Progenitor cell of endocrine pancreas (in vitro differentiated cells): ENCODE measurements around the gene CMPK1. TPM values are rescaled to one million over a fixed set of nuclear protein-coding genes. Genes with fewer than 3 reads are reported as not detected.
"Not testable (repeated sequence)": the region's sequence is repeated elsewhere in the genome, so short reads cannot be mapped to it uniquely, and the experiment has no call there.

Experiments
- DNase-seq: peaks from one replicate; pipeline ENCODE4 v3.0.0; 2021; ENCODE audit warnings: low spot score; ENCODE audit not compliant: unreplicated experiment
- H3K27ac Mint-ChIP-seq: 2 replicates; pipeline ENCODE4 v1.8.0; 2021; ENCODE audit warnings: mild to moderate bottlenecking, moderate library complexity, mixed read lengths
- H3K27me3 Mint-ChIP-seq: 2 replicates; pipeline ENCODE4 v1.8.0; 2021; ENCODE audit warnings: mixed read lengths
- H3K36me3 Mint-ChIP-seq: 2 replicates; pipeline ENCODE4 v1.8.0; 2022; ENCODE audit warnings: mixed read lengths; ENCODE audit not compliant: insufficient read depth
- H3K4me1 Mint-ChIP-seq: 2 replicates; pipeline ENCODE4 v1.8.0; 2021; ENCODE audit warnings: low read depth, mixed read lengths
- H3K4me3 Mint-ChIP-seq: 2 replicates; pipeline ENCODE4 v1.8.0; 2021; ENCODE audit warnings: low read depth, mild to moderate bottlenecking, moderate library complexity, mixed read lengths
- H3K9me3 Mint-ChIP-seq: 2 replicates; pipeline ENCODE4 v1.8.0; 2021; ENCODE audit warnings: low read depth, mixed read lengths
- total RNA-seq: library from RNA; stranded (reverse); gene quantifications from 2 replicates; pipeline ENCODE4 v1.2.1, GENCODE V29; 2021
- TF ChIP-seq, protein P1 (sequence below): fragments of 200-600 bp; sonication (generic); IDR thresholded peaks from one replicate; pipeline ENCODE4 v1.5.0; 2021; ENCODE audit warnings: antibody characterized with exemption, mild to moderate bottlenecking; ENCODE audit not compliant: unreplicated experiment

CMPK1 gene
- total RNA-seq, 1 donor from 2014 or later: 53.1 TPM

DNA sequence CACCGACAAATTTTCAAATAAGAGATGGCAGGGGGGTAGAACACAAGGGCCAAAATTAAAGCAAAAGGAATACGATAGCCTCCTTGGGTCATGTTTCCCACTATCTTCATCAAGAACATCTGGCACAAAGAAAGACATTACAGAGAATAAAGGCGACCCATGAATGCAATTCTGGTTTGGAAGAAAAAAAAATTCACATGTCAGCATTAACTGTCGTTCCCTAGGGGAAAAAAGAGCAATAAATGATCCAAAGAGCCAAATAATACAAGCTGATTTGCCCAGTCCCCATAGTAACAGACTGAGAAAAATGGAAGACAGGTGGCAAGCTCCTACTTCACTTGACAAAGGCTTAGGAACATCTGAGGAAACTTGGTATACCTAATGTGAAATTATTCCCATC is 24.2 kb upstream of the CMPK1 start:
- peaks cover 4% of the 10 kb centered on the region for H3K36me3 Mint-ChIP-seq
- H3K27me3 Mint-ChIP-seq: no peaks in the 10 kb centered on the region
- no peaks in the 10 kb centered on the region for H3K9me3 Mint-ChIP-seq
- TF ChIP-seq, protein P1, sequence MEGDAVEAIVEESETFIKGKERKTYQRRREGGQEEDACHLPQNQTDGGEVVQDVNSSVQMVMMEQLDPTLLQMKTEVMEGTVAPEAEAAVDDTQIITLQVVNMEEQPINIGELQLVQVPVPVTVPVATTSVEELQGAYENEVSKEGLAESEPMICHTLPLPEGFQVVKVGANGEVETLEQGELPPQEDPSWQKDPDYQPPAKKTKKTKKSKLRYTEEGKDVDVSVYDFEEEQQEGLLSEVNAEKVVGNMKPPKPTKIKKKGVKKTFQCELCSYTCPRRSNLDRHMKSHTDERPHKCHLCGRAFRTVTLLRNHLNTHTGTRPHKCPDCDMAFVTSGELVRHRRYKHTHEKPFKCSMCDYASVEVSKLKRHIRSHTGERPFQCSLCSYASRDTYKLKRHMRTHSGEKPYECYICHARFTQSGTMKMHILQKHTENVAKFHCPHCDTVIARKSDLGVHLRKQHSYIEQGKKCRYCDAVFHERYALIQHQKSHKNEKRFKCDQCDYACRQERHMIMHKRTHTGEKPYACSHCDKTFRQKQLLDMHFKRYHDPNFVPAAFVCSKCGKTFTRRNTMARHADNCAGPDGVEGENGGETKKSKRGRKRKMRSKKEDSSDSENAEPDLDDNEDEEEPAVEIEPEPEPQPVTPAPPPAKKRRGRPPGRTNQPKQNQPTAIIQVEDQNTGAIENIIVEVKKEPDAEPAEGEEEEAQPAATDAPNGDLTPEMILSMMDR: no peak
- no peak overlapping the region for H3K27ac Mint-ChIP-seq
- DNase-seq: no peak
- peaks cover 14% of the 10 kb centered on the region for H3K4me1 Mint-ChIP-seq
- no peak overlapping the region for H3K4me3 Mint-ChIP-seq

DNA sequence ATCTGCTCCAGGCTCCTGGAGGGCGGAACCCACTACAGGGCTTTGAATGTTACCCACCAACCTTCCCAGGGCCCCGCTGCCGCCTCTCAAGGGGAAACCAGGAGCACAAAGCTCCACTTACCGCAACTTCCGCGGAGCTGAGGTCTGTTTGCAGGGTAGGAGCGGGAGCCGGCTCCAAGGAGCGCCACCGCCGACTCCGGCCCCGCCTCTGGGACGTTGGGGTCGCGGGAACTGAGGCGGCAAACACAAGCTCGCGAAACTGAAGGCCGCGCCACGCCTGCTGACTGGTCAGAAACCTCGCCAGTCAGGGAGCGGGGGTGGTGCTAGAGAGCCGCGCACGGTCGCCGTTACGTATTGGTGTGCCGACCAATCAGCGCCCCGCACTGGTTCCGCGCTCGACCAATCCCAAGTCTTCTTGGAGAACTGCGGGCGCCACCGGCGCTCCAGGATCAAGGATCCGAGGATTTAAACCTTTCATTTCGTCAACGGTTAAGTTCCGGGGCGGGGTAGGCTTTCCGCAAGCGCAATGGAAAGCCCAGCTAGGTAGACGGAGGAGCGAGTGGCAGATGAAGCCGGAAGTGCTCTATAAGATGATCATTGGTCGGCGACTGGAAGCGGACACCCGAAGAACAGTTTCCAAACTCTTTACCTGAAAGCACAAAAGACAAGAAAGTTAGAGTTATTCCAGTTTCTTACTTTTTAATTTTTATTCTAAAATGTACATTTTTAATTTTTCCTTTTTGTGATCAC is 19.5 kb upstream of the CMPK1 start, which contains the start of gene STIL:
Gene STIL, minus strand, starts transcription at position 233 of the 750 bp plus-strand sequence. CDS start 3,828 bp downstream, outside the sequence.
- Mint-ChIP-seq H3K36me3 (no peaks in the 10 kb centered on the region), H3K4me3 (peak within 1 kb of the TSS; percentile 95), H3K27ac (peak within 1 kb of the TSS; percentile 99), H3K9me3 (no peaks in the 10 kb centered on the region), H3K27me3 (no peaks in the 10 kb centered on the region), H3K4me1 (peaks cover 11% of the 10 kb centered on the region)
- TF ChIP-seq, protein P1: no peak
- peak; percentile 98 for DNase-seq

DNA sequence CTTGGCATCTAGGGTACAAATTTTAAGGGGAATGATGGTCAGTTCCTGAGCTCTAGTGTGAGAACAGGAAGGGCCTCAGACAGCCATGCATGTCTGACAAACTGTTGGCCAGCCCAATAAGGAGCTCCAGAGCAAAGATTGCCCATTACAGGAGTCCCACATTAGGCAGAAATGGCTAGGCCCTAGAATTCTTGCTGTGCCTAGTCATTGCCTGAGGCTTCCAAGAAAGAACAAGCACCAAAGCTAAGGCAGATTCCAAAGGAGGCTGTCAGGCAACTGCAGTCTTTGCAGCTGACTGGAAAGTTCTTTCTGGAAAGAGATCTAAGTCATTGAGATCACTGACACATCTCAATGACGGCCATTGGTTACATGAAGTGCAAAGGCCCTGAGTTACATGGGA is 15.7 kb upstream of the CMPK1 start:
- Mint-ChIP-seq H3K4me3 (no peak overlapping the region), H3K27me3 (no peaks in the 10 kb centered on the region), H3K4me1 (peaks cover 8% of the 10 kb centered on the region), H3K9me3 (no peaks in the 10 kb centered on the region), H3K27ac (no peak overlapping the region), H3K36me3 (no peaks in the 10 kb centered on the region)
- no peak for DNase-seq
- TF ChIP-seq, protein P1: no peak

DNA sequence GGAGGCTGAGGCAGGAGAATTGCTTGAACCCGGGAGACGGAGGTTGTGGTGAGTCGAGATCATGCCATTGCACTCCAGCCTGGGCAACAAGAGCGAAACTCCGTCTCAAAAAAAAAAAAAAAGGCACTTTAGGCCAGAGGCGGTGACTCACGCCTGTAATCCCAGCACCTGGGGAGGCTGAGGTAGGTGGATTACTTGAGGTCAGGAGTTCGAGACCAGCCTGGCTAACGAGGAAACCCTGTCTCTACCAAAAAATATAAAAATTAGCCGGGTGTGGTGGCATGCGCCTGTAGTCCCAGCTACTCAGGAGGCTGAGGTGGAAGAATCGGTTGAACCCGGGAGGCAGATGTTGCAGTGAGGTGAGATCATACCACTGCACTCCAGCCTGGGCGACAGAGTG is 13.6 kb upstream of the CMPK1 start:
- not testable (repeated sequence) for H3K4me1 Mint-ChIP-seq, H3K27me3 Mint-ChIP-seq

DNA sequence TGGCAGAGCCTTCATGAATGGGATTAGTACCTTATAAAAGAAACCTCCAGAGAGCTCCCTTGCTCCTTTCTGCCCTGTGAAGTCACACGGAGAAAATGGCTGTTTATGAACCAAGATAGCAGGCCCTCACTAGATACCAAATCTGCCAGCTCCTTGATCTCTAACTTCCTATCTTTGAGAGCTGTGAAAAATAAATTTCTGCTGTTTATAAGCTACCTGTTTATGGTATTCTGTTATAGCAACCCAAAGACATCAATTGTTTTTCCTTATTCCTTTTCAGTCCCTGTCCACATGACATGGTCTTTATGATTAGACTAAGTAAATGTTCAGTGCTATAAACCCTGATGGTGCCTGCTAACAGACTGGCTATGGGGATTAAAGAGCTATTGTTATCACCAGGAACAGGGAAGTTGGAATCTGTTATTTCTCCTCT is 10.0 kb upstream of the CMPK1 start:
- DNase-seq: no peak
- H3K27ac Mint-ChIP-seq: no peak overlapping the region
- no peaks in the 10 kb centered on the region for H3K27me3 Mint-ChIP-seq
- H3K9me3 Mint-ChIP-seq: no peaks in the 10 kb centered on the region
- no peaks in the 10 kb centered on the region for H3K36me3 Mint-ChIP-seq
- TF ChIP-seq, protein P1: no peak
- H3K4me3 Mint-ChIP-seq: no peak overlapping the region
- H3K4me1 Mint-ChIP-seq: peaks cover 2% of the 10 kb centered on the region

More for the DNA sequence above, 13.6 kb upstream of the CMPK1 start:
- not testable (repeated sequence) for H3K27ac Mint-ChIP-seq, H3K4me3 Mint-ChIP-seq, H3K9me3 Mint-ChIP-seq, H3K36me3 Mint-ChIP-seq, DNase-seq

DNA sequence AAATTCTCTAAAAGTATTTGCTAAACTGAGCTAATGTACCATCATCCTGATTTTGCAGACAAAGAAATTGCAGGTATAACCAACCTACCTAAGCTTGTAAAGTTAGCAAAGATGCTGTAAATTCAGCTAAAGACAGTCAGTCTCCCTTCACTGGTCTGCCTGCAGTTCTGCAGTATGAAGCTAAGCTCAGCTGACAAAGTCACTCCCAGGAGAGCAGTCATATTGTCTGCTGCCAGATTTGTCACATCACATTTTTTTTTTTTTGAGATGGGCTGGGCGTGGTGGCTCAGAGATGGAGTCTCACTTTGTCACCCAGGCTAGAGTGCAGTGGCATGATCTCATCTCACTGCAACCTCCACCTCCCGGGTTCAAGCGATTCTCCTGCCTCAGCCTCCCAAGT is 8.9 kb upstream of the CMPK1 start:
- Mint-ChIP-seq H3K4me1 (peaks cover 2% of the 10 kb centered on the region), H3K4me3 (no peak overlapping the region), H3K27me3 (no peaks in the 10 kb centered on the region), H3K27ac (no peak overlapping the region), H3K9me3 (no peaks in the 10 kb centered on the region), H3K36me3 (no peaks in the 10 kb centered on the region)
- TF ChIP-seq, protein P1: no peak
- no peak for DNase-seq
